IMR-90 (cell line): ENCODE measurements around the gene PPP1R9A. TPM values are rescaled to one million over a fixed set of nuclear protein-coding genes. Genes with fewer than 3 reads are reported as not detected.

Experiments
- ATAC-seq: fragments of 200-7000 bp; cut with Tn5 transposase; 2 replicates; pipeline ENCODE4 v1.9.1; 2020; ENCODE audit warnings: low read depth, mild to moderate bottlenecking, moderate library complexity
- BruUV-seq: library from RNA; stranded (reverse); fragments of 400-500 nt; replicated peaks from 2 replicates; lab custom pipeline; 2021; lab: Mats Ljungman, UMichigan
- CTCF ChIA-PET: fragments of 300-600 bp; formaldehyde crosslinking; extraction: SDS; loops from one replicate; lab custom pipeline; 2021; ENCODE audit warnings: antibody characterized with exemption; lab: Yijun Ruan, JAX
- POLR2A ChIA-PET: fragments of 300-600 bp; sonication (Branson Sonifier 250); formaldehyde crosslinking; loops from one replicate; lab custom pipeline; 2022; ENCODE audit warnings: antibody characterized with exemption; ENCODE audit not compliant: unreplicated experiment; lab: Charles Lee
- DNase-seq: peaks from one replicate; pipeline ENCODE4 v3.0.0; 2013
- H2AFZ ChIP-seq: replicated peaks from 2 replicates; pipeline ENCODE3; 2013; ENCODE audit warnings: low read length, mild to moderate bottlenecking; ENCODE audit not compliant: poor library complexity
- H2AK5ac ChIP-seq: 2 replicates; pipeline ENCODE4 v1.6.1; 2013; ENCODE audit warnings: low read depth, low read length, inconsistent platforms
- H2AK9ac ChIP-seq: replicated peaks from 2 replicates; pipeline ENCODE3; 2013; ENCODE audit warnings: mild to moderate bottlenecking, low read depth, low read length, moderate library complexity; ENCODE audit not compliant: poor library complexity
- H2BK120ac ChIP-seq: 2 replicates; pipeline ENCODE4 v1.6.1; 2013; ENCODE audit warnings: low read depth, low read length, inconsistent platforms
- H2BK15ac ChIP-seq: 3 replicates; pipeline ENCODE4 v1.6.1; 2013; ENCODE audit warnings: low read depth, low read length, inconsistent platforms
- H2BK20ac ChIP-seq: 2 replicates; pipeline ENCODE4 v1.6.1; 2013; ENCODE audit warnings: low read depth, mild to moderate bottlenecking, inconsistent platforms, low read length, moderate library complexity
- H2BK5ac ChIP-seq: 2 replicates; pipeline ENCODE4 v1.6.1; 2013; ENCODE audit warnings: mild to moderate bottlenecking, low read depth, low read length, inconsistent platforms; ENCODE audit not compliant: poor library complexity, severe bottlenecking
- H3K14ac ChIP-seq: replicated peaks from 2 replicates; pipeline ENCODE4 v1.6.1; 2013; ENCODE audit warnings: low read depth, low read length, inconsistent platforms
- H3K18ac ChIP-seq: 2 replicates; pipeline ENCODE4 v1.6.1; 2013; ENCODE audit warnings: low read depth, low read length, control low read depth
- H3K23ac ChIP-seq: 2 replicates; pipeline ENCODE4 v1.6.1; 2013; ENCODE audit warnings: low read depth, low read length, inconsistent platforms
- H3K27ac ChIP-seq: 2 replicates; pipeline ENCODE4 v1.5.1; 2013; ENCODE audit warnings: mild to moderate bottlenecking, control low read depth, low read length; ENCODE audit not compliant: insufficient read depth
- H3K27me3 ChIP-seq: 2 replicates; pipeline ENCODE4 v1.6.1; 2013; ENCODE audit warnings: low read length; ENCODE audit not compliant: control insufficient read depth, insufficient read depth
- H3K36me3 ChIP-seq: 2 replicates; pipeline ENCODE4 v1.6.1; 2013; ENCODE audit warnings: low read length, mixed read lengths; ENCODE audit not compliant: control insufficient read depth, insufficient read depth
- H3K4ac ChIP-seq: 2 replicates; pipeline ENCODE4 v1.6.1; 2013; ENCODE audit warnings: low read depth, low read length, inconsistent platforms
- H3K4me1 ChIP-seq: 2 replicates; pipeline ENCODE4 v1.6.1; 2013; ENCODE audit warnings: low read length, mixed read lengths; ENCODE audit not compliant: control insufficient read depth, insufficient read depth
- H3K4me2 ChIP-seq: 2 replicates; pipeline ENCODE4 v1.6.1; 2013; ENCODE audit warnings: low read depth, mild to moderate bottlenecking, control low read depth, low read length, moderate library complexity
- H3K4me3 ChIP-seq: 2 replicates; pipeline ENCODE4 v1.5.1; 2013; ENCODE audit warnings: low read depth, mild to moderate bottlenecking, control low read depth, low read length, moderate library complexity; ENCODE audit not compliant: insufficient read depth
- H3K56ac ChIP-seq: 2 replicates; pipeline ENCODE4 v1.6.1; 2013; ENCODE audit warnings: low read length, inconsistent platforms; ENCODE audit not compliant: insufficient read depth; ENCODE audit errors: extremely low read depth
- H3K79me1 ChIP-seq, 2 experiments: 2 replicates each; pipeline ENCODE4 v1.6.1; 2013; ENCODE audit warnings: low read length in 2 of 2, inconsistent platforms in 1 of 2, low read depth in 1 of 2
- H3K9ac ChIP-seq: 2 replicates; pipeline ENCODE4 v1.6.1; 2013; ENCODE audit warnings: low read depth, low read length, control low read depth
- H3K9me1 ChIP-seq: 2 replicates; pipeline ENCODE4 v1.6.1; 2013; ENCODE audit warnings: low read length, inconsistent platforms; ENCODE audit not compliant: insufficient read depth
- H3K9me3 ChIP-seq: 2 replicates; pipeline ENCODE4 v1.6.1; 2013; ENCODE audit warnings: low read length; ENCODE audit not compliant: control insufficient read depth, insufficient read depth
- H4K20me1 ChIP-seq: 2 replicates; pipeline ENCODE4 v1.6.1; 2013; ENCODE audit warnings: low read length, inconsistent platforms; ENCODE audit not compliant: insufficient read depth
- H4K5ac ChIP-seq: 2 replicates; pipeline ENCODE4 v1.6.1; 2013; ENCODE audit warnings: mild to moderate bottlenecking, low read depth, low read length, control low read depth
- H4K8ac ChIP-seq, 2 experiments: 2 replicates each; pipeline ENCODE4 v1.6.1; 2013; ENCODE audit warnings: low read depth in 2 of 2, low read length in 2 of 2, control low read depth in 1 of 2, inconsistent platforms in 1 of 2
- H4K91ac ChIP-seq: 2 replicates; pipeline ENCODE4 v1.6.1; 2013; ENCODE audit warnings: low read depth, low read length, inconsistent platforms; ENCODE audit not compliant: insufficient read depth
- CEBPB ChIP-seq: IDR thresholded peaks from 2 replicates; pipeline ENCODE4 v1.6.1; 2012; ENCODE audit warnings: low read depth, low read length, improper control_type of control experiment
- CHD1 ChIP-seq: IDR thresholded peaks from 2 replicates; pipeline ENCODE4 v1.6.1; 2012; ENCODE audit warnings: low read depth, low read length, improper control_type of control experiment
- CTCF ChIP-seq: conservative IDR thresholded peaks from 2 replicates; pipeline ENCODE4 v1.5.1; 2012; ENCODE audit warnings: mild to moderate bottlenecking, low read depth, low read length, improper control_type of control experiment
- ELK1 ChIP-seq: fragments of 150-350 bp; IDR thresholded peaks from 2 replicates; pipeline ENCODE4 v1.6.1; 2016; ENCODE audit warnings: low read depth, mild to moderate bottlenecking, low read length, moderate library complexity, borderline replicate concordance
- MAFK ChIP-seq: IDR thresholded peaks from 2 replicates; pipeline ENCODE4 v1.6.1; 2012; ENCODE audit warnings: low read depth, low read length, improper control_type of control experiment
- MAZ ChIP-seq: IDR thresholded peaks from 2 replicates; pipeline ENCODE4 v1.6.1; 2012; ENCODE audit warnings: low read depth, mild to moderate bottlenecking, low read length, improper control_type of control experiment, moderate library complexity, borderline replicate concordance
- NFE2L2 ChIP-seq: fragments of 150-350 bp; IDR thresholded peaks from 2 replicates; pipeline ENCODE4 v1.6.1; 2016; ENCODE audit warnings: low read depth, mild to moderate bottlenecking, low read length
- RCOR1 ChIP-seq: IDR thresholded peaks from 2 replicates; pipeline ENCODE4 v1.6.1; 2012; ENCODE audit warnings: mild to moderate bottlenecking, low read length, improper control_type of control experiment; ENCODE audit not compliant: insufficient replicate concordance
- RFX5 ChIP-seq: IDR thresholded peaks from 2 replicates; pipeline ENCODE4 v1.8.0; 2012; ENCODE audit warnings: low read depth, mild to moderate bottlenecking, low read length, moderate library complexity
- SMC3 ChIP-seq: fragments of 150-350 bp; IDR thresholded peaks from 2 replicates; pipeline ENCODE4 v1.6.1; 2016; ENCODE audit warnings: low read depth, mild to moderate bottlenecking, antibody characterized with exemption, low read length, moderate library complexity
- USF2 ChIP-seq: fragments of 150-350 bp; IDR thresholded peaks from 2 replicates; pipeline ENCODE4 v1.6.1; 2017; ENCODE audit warnings: mild to moderate bottlenecking, antibody characterized with exemption, low read length, low read depth
- WGBS, 2 experiments: methylation state at CpG; one replicate each; pipeline versions ENCODE4 v1.1.5 to v1.1.7; 2013; ENCODE audit warnings: missing lambda C conversion rate in 2 of 2; ENCODE audit not compliant: insufficient read length in 1 of 2; ENCODE audit errors: extremely low coverage in 2 of 2; 5-methylcytosine and 5-hydroxymethylcytosine counted together
- dilution Hi-C: fragments of 300-500 bp; cut with HindIII; formaldehyde crosslinking; loops from one replicate; pipeline ENCODE4 v1.14.3; 2018; ENCODE audit warnings: low sequenced_read_pairs; ENCODE audit not compliant: unreplicated experiment
- in situ Hi-C: fragments of 300-500 bp; cut with MboI; formaldehyde crosslinking; loops from 3 replicates; pipeline ENCODE4 v1.14.3; 2019; ENCODE audit warnings: low sequenced_read_pairs, inconsistent platforms, mixed read lengths
- intact Hi-C: fragments of 100-400 bp; cut with micrococcal nuclease; formaldehyde crosslinking; loops from 2 replicates; pipeline ENCODE4 v1.10.0; 2022
- polyA plus RNA-seq, 3 experiments: library from polyadenylated mRNA; depleted of rRNA; stranded (reverse); fragments of >200 nt; gene quantifications; 2 replicates each; pipeline ENCODE4 v1.2.3, GENCODE V29; 2012; ENCODE audit warnings: low replicate concordance in 1 of 3
- total RNA-seq: library from RNA; depleted of rRNA; stranded (reverse); fragments of >200 nt; gene quantifications from 2 replicates; pipeline ENCODE4 v1.2.3, GENCODE V29; 2012

PPP1R9A gene
- total and polyA plus RNA-seq, 2 of the 4 experiments (the other 2 are of a cell fraction): not detected

- in situ Hi-C loops: no loop called here
- CTCF ChIA-PET: interaction anchor here (0.6 kb wide), 1 partner anchor 490 kb away, joined by 3 read pairs; no protein-coding TSS in a partner anchor
- no CpG with 5 or more reads among the region's 1 CpG for WGBS, 2 experiments
Measured at GRCh38 chr7:95002775-95003174, 95.4 kb downstream of the PPP1R9A start.

More at GRCh38 chr7:95002775-95003174, 95.4 kb downstream of the PPP1R9A start:
- dilution Hi-C loops (no loop called here), intact Hi-C loops (no loop called here)
- H2BK20ac ChIP-seq: no peak overlapping the region
- no peaks in the 10 kb centered on the region for H3K27me3 ChIP-seq
- no peak overlapping the region for H2BK15ac ChIP-seq
- H4K91ac ChIP-seq: no peak overlapping the region
- ATAC-seq: no peak
- H3K79me1 ChIP-seq: no peaks in the 10 kb centered on the region
- DNase-seq: no peak
- no peak overlapping the region for H3K14ac ChIP-seq
- no peak overlapping the region for H3K4ac ChIP-seq
- H3K4me1 ChIP-seq: no peaks in the 10 kb centered on the region
- no peak overlapping the region for H3K56ac ChIP-seq
- no peaks in the 10 kb centered on the region for H4K20me1 ChIP-seq
- H3K4me2 ChIP-seq: no peak overlapping the region
- no peak overlapping the region for H2BK5ac ChIP-seq
- no peaks in the 10 kb centered on the region for H3K9me3 ChIP-seq
- POLR2A ChIA-PET: no interaction called here
- H2AK9ac ChIP-seq: no peak overlapping the region
- BruUV-seq: no TSS peak
- H3K9me1 ChIP-seq: no peaks in the 10 kb centered on the region
- H3K9ac ChIP-seq: no peak overlapping the region
- no peak overlapping the region for H2BK120ac ChIP-seq
- no peak overlapping the region for H3K4me3 ChIP-seq
- H2AFZ ChIP-seq: no peak overlapping the region
- H3K27ac ChIP-seq: no peak overlapping the region
- no peak overlapping the region for H4K5ac ChIP-seq
- no peak overlapping the region for H2AK5ac ChIP-seq
- H3K23ac ChIP-seq: no peak overlapping the region
- TF ChIP-seq MAFK (no peak), RCOR1 (no peak), ELK1 (no peak), CHD1 (no peak), CEBPB (no peak), RFX5 (no peak), USF2 (no peak), SMC3 (no peak), MAZ (no peak), NFE2L2 (no peak), CTCF (no peak)
- no peak overlapping the region for H3K18ac ChIP-seq
- no peaks in the 10 kb centered on the region for H3K36me3 ChIP-seq
- H4K8ac ChIP-seq: no peak overlapping the region
